Mucosa of rectum (tissue), 2 donors: ENCODE measurements around the gene FADS2.

Source experiments
- H3K27ac ChIP-seq, 2 donors: one replicate each; pipeline ENCODE4 v1.7.0; 2013; ENCODE audit warnings: inconsistent platforms in 2 of 2, low read depth in 2 of 2, low read length in 2 of 2
- H3K27me3 ChIP-seq, 2 donors: one replicate each; pipeline ENCODE4 v1.7.0; 2013; ENCODE audit warnings: low read length in 2 of 2; ENCODE audit not compliant: control insufficient read depth in 2 of 2, insufficient read depth in 2 of 2
- H3K36me3 ChIP-seq, 2 donors: one replicate each; pipeline ENCODE4 v1.7.0; 2013; ENCODE audit warnings: low read length in 2 of 2; ENCODE audit not compliant: control insufficient read depth in 2 of 2, insufficient read depth in 2 of 2
- H3K4me1 ChIP-seq, 2 donors: one replicate each; pipeline ENCODE4 v1.7.0; 2013; ENCODE audit warnings: low read length in 2 of 2, mild to moderate bottlenecking in 1 of 2; ENCODE audit not compliant: control insufficient read depth in 2 of 2, insufficient read depth in 2 of 2
- H3K4me3 ChIP-seq, 2 donors: one replicate each; pipeline ENCODE4 v1.7.0; 2013; ENCODE audit warnings: low read length in 2 of 2
- H3K9ac ChIP-seq, 2 donors: one replicate each; pipeline ENCODE4 v1.7.0; 2013; ENCODE audit warnings: low read length in 2 of 2, low read depth in 1 of 2, mild to moderate bottlenecking in 1 of 2
- H3K9me3 ChIP-seq, 2 donors: one replicate each; pipeline ENCODE4 v1.7.0; 2013; ENCODE audit warnings: low read length in 2 of 2; ENCODE audit not compliant: control insufficient read depth in 2 of 2
- donor health status: healthy.
- donor health status: Normal muscosa, but diverticular disease.

The FADS2 gene

GRCh38 chr11:61893981-61894380, 65.9 kb downstream of the FADS2 start:
- H3K9me3 ChIP-seq, result no peaks in the 10 kb centered on the region
- no peaks in the 10 kb centered on the region for H3K36me3 ChIP-seq
- H3K27me3 ChIP-seq, result no peaks in the 10 kb centered on the region
- H3K4me1 ChIP-seq, result peaks cover 10 to 12% of the 10 kb centered on the region in 2 donors
- H3K4me3 ChIP-seq, result no peak overlapping the region
- no peak overlapping the region for H3K27ac ChIP-seq
- no peak overlapping the region for H3K9ac ChIP-seq

- Histone ChIP-seq H3K27ac (no peak overlapping the region), H3K36me3 (no peaks in the 10 kb centered on the region), H3K9me3 (no peaks in the 10 kb centered on the region), H3K4me3 (no peak overlapping the region), H3K4me1 (peaks cover 10 to 11% of the 10 kb centered on the region in 2 donors), H3K27me3 (no peaks in the 10 kb centered on the region), H3K9ac (no peak overlapping the region)
These were observed 67.1 kb downstream of the FADS2 start for GRCh38 chr11:61895046-61895717.

- Histone ChIP-seq H3K9me3 (no peaks in the 10 kb centered on the region), H3K27me3 (no peaks in the 10 kb centered on the region), H3K4me1 (peaks cover 5 to 6% of the 10 kb centered on the region in 2 donors), H3K36me3 (no peaks in the 10 kb centered on the region), H3K9ac (no peak overlapping the region), H3K27ac (no peak overlapping the region), H3K4me3 (no peak overlapping the region)
These were observed 67.6 kb downstream of the FADS2 start for GRCh38 chr11:61895718-61896059.

- Histone ChIP-seq H3K9me3 (no peaks in the 10 kb centered on the region), H3K9ac (no peak overlapping the region), H3K27me3 (no peaks in the 10 kb centered on the region), H3K27ac (no peak overlapping the region), H3K4me3 (no peak overlapping the region), H3K4me1 (peaks cover 0 to 3% of the 10 kb centered on the region in 2 donors), H3K36me3 (no peaks in the 10 kb centered on the region)
These were observed 68.7 kb downstream of the FADS2 start for GRCh38 chr11:61896665-61897386.

GRCh38 chr11:61897387-61898246, 69.5 kb downstream of the FADS2 start:
- H3K27ac ChIP-seq, result no peak overlapping the region
- H3K36me3 ChIP-seq, result no peaks in the 10 kb centered on the region
- H3K27me3 ChIP-seq, result no peaks in the 10 kb centered on the region
- H3K9ac ChIP-seq, result no peak overlapping the region
- no peak overlapping the region for H3K4me3 ChIP-seq
- peaks cover 0 to 3% of the 10 kb centered on the region in 2 donors for H3K4me1 ChIP-seq
- no peaks in the 10 kb centered on the region for H3K9me3 ChIP-seq

GRCh38 chr11:61898247-61898582, 70.1 kb downstream of the FADS2 start:
- H3K9me3 ChIP-seq, result no peaks in the 10 kb centered on the region
- H3K4me3 ChIP-seq, result no peak overlapping the region
- no peaks in the 10 kb centered on the region for H3K36me3 ChIP-seq
- no peaks in the 10 kb centered on the region for H3K27me3 ChIP-seq
- H3K27ac ChIP-seq, result no peak overlapping the region
- peaks cover 0 to 3% of the 10 kb centered on the region in 2 donors for H3K4me1 ChIP-seq
- no peak overlapping the region for H3K9ac ChIP-seq

GRCh38 chr11:61899146-61899841, 71.2 kb downstream of the FADS2 start:
- Histone ChIP-seq H3K27ac (no peak overlapping the region), H3K36me3 (peaks cover 0 to 2% of the 10 kb centered on the region in 2 donors), H3K4me3 (no peak overlapping the region), H3K9ac (no peak overlapping the region), H3K9me3 (no peaks in the 10 kb centered on the region), H3K27me3 (no peaks in the 10 kb centered on the region), H3K4me1 (peaks cover 0 to 3% of the 10 kb centered on the region in 2 donors)

GRCh38 chr11:61900251-61900650, 72.2 kb downstream of the FADS2 start:
- Histone ChIP-seq H3K27me3 (no peaks in the 10 kb centered on the region), H3K27ac (no peak overlapping the region), H3K9ac (no peak overlapping the region), H3K4me3 (no peak overlapping the region), H3K36me3 (peaks cover 0 to 3% of the 10 kb centered on the region in 2 donors), H3K9me3 (no peaks in the 10 kb centered on the region), H3K4me1 (peaks cover 0 to 3% of the 10 kb centered on the region in 2 donors)

GRCh38 chr11:61901397-61901796, 73.3 kb downstream of the FADS2 start:
- Histone ChIP-seq H3K27me3 (no peaks in the 10 kb centered on the region), H3K36me3 (peaks cover 0 to 3% of the 10 kb centered on the region in 2 donors)

More at GRCh38 chr11:61901397-61901796, 73.3 kb downstream of the FADS2 start:
- Histone ChIP-seq H3K9me3 (no peaks in the 10 kb centered on the region), H3K4me3 (no peak overlapping the region), H3K4me1 (peaks cover 0 to 3% of the 10 kb centered on the region in 2 donors), H3K27ac (no peak overlapping the region), H3K9ac (no peak overlapping the region)
